ENCODE data around the gene DZANK1. TPM values are rescaled to one million over a fixed set of nuclear protein-coding genes. Genes with fewer than 3 reads are reported as not detected.

Gene DZANK1
- polyA plus RNA-seq, 1 donor from 2014 or later: 10.6 TPM

DNA sequence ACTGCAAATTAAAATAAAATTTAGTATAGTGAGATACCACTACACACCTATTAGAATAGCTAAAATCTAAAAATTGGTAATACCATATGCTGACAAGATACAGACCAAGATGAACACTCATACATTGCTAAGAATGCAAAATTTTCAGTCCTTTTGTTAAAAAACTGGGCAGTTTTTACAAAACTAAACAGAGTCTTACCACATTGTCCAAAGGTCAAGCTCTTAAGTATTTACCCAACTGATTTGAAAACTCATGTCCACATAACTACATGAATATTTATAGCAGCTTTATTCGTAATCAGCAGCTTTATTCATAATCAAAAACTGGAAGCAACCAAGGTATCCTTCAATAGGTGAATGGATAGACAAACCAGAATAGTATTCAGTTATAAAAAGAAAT lies 10.4 kb upstream of the DZANK1 start:
- no peaks in the 10 kb centered on the region for H3K79me2 ChIP-seq (replicated peaks; ENCODE audit: insufficient read depth, low read length)
- no peaks in the 10 kb centered on the region for H3K36me3 ChIP-seq (ENCODE audit: insufficient read depth, low read length)

DNA sequence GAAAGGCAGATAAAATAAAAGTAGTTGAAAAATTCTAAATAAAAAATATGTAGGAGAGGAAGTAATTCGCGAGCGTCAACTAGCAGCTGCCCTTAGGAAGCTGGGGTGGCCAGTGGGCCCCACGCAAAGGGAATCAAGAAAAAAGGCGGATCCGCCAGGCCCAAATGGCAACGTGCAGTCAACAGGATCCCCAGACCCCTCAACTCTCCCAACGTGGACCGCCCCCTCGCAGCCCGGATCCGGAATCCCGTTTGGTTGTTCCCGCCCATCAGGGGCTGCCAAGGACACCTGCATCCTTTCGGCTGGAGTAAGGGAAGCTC lies 296 bp downstream of the DZANK1 start:
- Histone ChIP-seq H3K4me3 (ENCODE audit: low read length) (peak overlapping the region; percentile 84), H3K9me2 (ENCODE audit: insufficient read depth, low read length) (no peaks in the 10 kb centered on the region), H3K27me3 (ENCODE audit: insufficient read depth, low read depth, low read length) (no peaks in the 10 kb centered on the region), H3K4me2 (ENCODE audit: low read length) (peak overlapping the region; percentile 63), H3K27ac (ENCODE audit: low read length) (peak overlapping the region; percentile 82), H3K79me2 (replicated peaks; ENCODE audit: insufficient read depth, low read length) (peaks cover 16% of the 10 kb centered on the region), H3K36me3 (ENCODE audit: insufficient read depth, low read length) (no peaks in the 10 kb centered on the region), H3K9me3 (ENCODE audit: low read length) (no peaks in the 10 kb centered on the region), H3K9ac (ENCODE audit: low read length) (peak overlapping the region; percentile 74), H4K20me1 (ENCODE audit: insufficient read depth) (no peaks in the 10 kb centered on the region), H2AFZ (ENCODE audit: low read depth, low read length) (peak overlapping the region; percentile 69), H3F3A (ENCODE audit: insufficient read depth, low read length, poor library complexity, severe bottlenecking) (no peaks in the 10 kb centered on the region)
- TF ChIP-seq, protein P1, sequence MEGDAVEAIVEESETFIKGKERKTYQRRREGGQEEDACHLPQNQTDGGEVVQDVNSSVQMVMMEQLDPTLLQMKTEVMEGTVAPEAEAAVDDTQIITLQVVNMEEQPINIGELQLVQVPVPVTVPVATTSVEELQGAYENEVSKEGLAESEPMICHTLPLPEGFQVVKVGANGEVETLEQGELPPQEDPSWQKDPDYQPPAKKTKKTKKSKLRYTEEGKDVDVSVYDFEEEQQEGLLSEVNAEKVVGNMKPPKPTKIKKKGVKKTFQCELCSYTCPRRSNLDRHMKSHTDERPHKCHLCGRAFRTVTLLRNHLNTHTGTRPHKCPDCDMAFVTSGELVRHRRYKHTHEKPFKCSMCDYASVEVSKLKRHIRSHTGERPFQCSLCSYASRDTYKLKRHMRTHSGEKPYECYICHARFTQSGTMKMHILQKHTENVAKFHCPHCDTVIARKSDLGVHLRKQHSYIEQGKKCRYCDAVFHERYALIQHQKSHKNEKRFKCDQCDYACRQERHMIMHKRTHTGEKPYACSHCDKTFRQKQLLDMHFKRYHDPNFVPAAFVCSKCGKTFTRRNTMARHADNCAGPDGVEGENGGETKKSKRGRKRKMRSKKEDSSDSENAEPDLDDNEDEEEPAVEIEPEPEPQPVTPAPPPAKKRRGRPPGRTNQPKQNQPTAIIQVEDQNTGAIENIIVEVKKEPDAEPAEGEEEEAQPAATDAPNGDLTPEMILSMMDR (IDR thresholded peaks at IDR 0.05; ENCODE audit: poor library complexity, severe bottlenecking): no peak
- no peak for TF ChIP-seq EP300 (conservative IDR thresholded peaks at IDR 0.05; ENCODE audit: poor library complexity, severe bottlenecking)
- TF ChIP-seq POLR2AphosphoS5 (IDR thresholded peaks at IDR 0.05): no peak
- no peak for TF ChIP-seq MXI1 (conservative IDR thresholded peaks at IDR 0.05; ENCODE audit: poor library complexity, severe bottlenecking)
- no peak for TF ChIP-seq TAF1 (IDR thresholded peaks at IDR 0.05; ENCODE audit: low read depth)
- TF ChIP-seq SMC3 (conservative IDR thresholded peaks at IDR 0.05; ENCODE audit: poor library complexity): no peak
- no peak for TF ChIP-seq RAD21 (conservative IDR thresholded peaks at IDR 0.05)

More for the DNA sequence above, 10.4 kb upstream of the DZANK1 start:
- no peak overlapping the region for H2AFZ ChIP-seq (ENCODE audit: low read depth, low read length)
- no peaks in the 10 kb centered on the region for H3K9me3 ChIP-seq (ENCODE audit: low read length)
- no peaks in the 10 kb centered on the region for H4K20me1 ChIP-seq (ENCODE audit: insufficient read depth)
- no peak overlapping the region for H3K4me3 ChIP-seq (ENCODE audit: low read length)
- H3K9ac ChIP-seq (ENCODE audit: low read length): no peak overlapping the region
- H3F3A ChIP-seq (ENCODE audit: insufficient read depth, low read length, poor library complexity, severe bottlenecking): no peaks in the 10 kb centered on the region
- no peaks in the 10 kb centered on the region for H3K27me3 ChIP-seq (ENCODE audit: insufficient read depth, low read depth, low read length)
- H3K4me2 ChIP-seq (ENCODE audit: low read length): no peak overlapping the region
- H3K9me2 ChIP-seq (ENCODE audit: insufficient read depth, low read length): no peaks in the 10 kb centered on the region
- TF ChIP-seq, protein P1 (IDR thresholded peaks at IDR 0.05; ENCODE audit: poor library complexity, severe bottlenecking): no peak
- TF ChIP-seq MXI1 (conservative IDR thresholded peaks at IDR 0.05; ENCODE audit: poor library complexity, severe bottlenecking) (no peak), EP300 (conservative IDR thresholded peaks at IDR 0.05; ENCODE audit: poor library complexity, severe bottlenecking) (no peak), TAF1 (IDR thresholded peaks at IDR 0.05; ENCODE audit: low read depth) (no peak), EZH2 (IDR thresholded peaks at IDR 0.05; ENCODE audit: borderline replicate concordance, insufficient read depth, low read length, poor library complexity, severe bottlenecking) (no peak), POLR2AphosphoS5 (IDR thresholded peaks at IDR 0.05) (no peak), RAD21 (conservative IDR thresholded peaks at IDR 0.05) (no peak)
- TF ChIP-seq, protein P2, sequence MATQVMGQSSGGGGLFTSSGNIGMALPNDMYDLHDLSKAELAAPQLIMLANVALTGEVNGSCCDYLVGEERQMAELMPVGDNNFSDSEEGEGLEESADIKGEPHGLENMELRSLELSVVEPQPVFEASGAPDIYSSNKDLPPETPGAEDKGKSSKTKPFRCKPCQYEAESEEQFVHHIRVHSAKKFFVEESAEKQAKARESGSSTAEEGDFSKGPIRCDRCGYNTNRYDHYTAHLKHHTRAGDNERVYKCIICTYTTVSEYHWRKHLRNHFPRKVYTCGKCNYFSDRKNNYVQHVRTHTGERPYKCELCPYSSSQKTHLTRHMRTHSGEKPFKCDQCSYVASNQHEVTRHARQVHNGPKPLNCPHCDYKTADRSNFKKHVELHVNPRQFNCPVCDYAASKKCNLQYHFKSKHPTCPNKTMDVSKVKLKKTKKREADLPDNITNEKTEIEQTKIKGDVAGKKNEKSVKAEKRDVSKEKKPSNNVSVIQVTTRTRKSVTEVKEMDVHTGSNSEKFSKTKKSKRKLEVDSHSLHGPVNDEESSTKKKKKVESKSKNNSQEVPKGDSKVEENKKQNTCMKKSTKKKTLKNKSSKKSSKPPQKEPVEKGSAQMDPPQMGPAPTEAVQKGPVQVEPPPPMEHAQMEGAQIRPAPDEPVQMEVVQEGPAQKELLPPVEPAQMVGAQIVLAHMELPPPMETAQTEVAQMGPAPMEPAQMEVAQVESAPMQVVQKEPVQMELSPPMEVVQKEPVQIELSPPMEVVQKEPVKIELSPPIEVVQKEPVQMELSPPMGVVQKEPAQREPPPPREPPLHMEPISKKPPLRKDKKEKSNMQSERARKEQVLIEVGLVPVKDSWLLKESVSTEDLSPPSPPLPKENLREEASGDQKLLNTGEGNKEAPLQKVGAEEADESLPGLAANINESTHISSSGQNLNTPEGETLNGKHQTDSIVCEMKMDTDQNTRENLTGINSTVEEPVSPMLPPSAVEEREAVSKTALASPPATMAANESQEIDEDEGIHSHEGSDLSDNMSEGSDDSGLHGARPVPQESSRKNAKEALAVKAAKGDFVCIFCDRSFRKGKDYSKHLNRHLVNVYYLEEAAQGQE (IDR thresholded peaks at IDR 0.05; ENCODE audit: borderline replicate concordance): no peak
- no peak overlapping the region for H3K27ac ChIP-seq (ENCODE audit: low read length)
